ENCODE data around the gene TRPC4AP. TPM values are rescaled to one million over a fixed set of nuclear protein-coding genes. Genes with fewer than 3 reads are reported as not detected.

TRPC4AP gene
- total RNA-seq, 4 donors from 2014 or later: 62.7 to 101 (median 80.8) TPM

GRCh38 chr20:35101620-35102019, 9.0 kb upstream of the TRPC4AP start:
- H3K4me3 ChIP-seq: no peak overlapping the region
- no peaks in the 10 kb centered on the region for H3K36me3 ChIP-seq
- no peak overlapping the region for H3K27ac ChIP-seq
- no peaks in the 10 kb centered on the region for H3K4me1 ChIP-seq
- H3K9me3 ChIP-seq: no peaks in the 10 kb centered on the region
- TF ChIP-seq, protein P1, sequence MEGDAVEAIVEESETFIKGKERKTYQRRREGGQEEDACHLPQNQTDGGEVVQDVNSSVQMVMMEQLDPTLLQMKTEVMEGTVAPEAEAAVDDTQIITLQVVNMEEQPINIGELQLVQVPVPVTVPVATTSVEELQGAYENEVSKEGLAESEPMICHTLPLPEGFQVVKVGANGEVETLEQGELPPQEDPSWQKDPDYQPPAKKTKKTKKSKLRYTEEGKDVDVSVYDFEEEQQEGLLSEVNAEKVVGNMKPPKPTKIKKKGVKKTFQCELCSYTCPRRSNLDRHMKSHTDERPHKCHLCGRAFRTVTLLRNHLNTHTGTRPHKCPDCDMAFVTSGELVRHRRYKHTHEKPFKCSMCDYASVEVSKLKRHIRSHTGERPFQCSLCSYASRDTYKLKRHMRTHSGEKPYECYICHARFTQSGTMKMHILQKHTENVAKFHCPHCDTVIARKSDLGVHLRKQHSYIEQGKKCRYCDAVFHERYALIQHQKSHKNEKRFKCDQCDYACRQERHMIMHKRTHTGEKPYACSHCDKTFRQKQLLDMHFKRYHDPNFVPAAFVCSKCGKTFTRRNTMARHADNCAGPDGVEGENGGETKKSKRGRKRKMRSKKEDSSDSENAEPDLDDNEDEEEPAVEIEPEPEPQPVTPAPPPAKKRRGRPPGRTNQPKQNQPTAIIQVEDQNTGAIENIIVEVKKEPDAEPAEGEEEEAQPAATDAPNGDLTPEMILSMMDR (IDR thresholded peaks at IDR 0.05): no peak
- TF ChIP-seq POLR2A (IDR thresholded peaks at IDR 0.05): no peak
- no peak for DNase-seq
- no peaks in the 10 kb centered on the region for H3K27me3 ChIP-seq

GRCh38 chr20:35093267-35093884, 769 bp upstream of the TRPC4AP start:
- Histone ChIP-seq H3K27me3 (no peaks in the 10 kb centered on the region), H3K4me1 (peaks cover 0 to 34% (median 0%) of the 10 kb centered on the region in 4 donors), H3K27ac (peak overlapping the region; percentile 90 to 96 (median 92)), H3K36me3 (no peaks in the 10 kb centered on the region), H3K9me3 (no peaks in the 10 kb centered on the region), H3K4me3 (peak overlapping the region; percentile 86 to 99 (median 91))
- no peak for DNase-seq
- TF ChIP-seq, protein P1 (IDR thresholded peaks at IDR 0.05): no peak
- TF ChIP-seq POLR2A (IDR thresholded peaks at IDR 0.05): no peak

DNA sequence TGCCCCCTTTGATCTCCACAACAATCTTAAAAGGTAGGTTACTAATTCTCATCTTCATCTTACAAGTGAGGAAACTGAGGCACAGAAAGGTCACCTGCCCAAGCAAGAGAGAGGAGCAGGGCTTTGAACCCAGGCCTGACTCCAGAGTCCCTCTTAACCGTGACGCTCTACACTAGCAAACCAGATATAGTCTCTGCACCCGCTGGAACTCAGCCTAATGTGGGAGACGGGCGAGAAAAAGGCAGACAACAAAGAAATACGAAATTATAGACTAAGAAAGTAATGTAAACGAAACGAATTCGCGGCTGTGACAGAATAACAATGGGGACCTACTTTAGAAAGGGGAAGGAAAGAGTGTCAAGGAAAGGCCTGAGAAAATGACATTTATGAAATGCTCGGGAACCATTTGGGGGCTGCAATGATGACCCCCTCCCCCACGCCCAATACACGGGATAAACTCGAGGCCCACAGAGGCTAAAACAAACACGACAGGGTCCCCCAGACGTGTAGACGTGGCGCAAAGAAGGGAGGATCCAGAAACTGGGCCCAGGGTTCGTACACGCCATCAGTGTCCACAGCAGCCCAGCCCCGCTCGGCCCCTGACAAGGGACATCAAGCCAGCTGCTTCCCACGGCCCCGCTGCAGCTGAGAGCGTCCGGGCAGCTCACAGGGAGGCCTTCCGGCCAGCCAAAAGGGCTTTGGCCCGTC, 637 bp downstream of the TRPC4AP start:
- no peak for DNase-seq
- Histone ChIP-seq H3K9me3 (no peaks in the 10 kb centered on the region), H3K4me3 (peak overlapping the region; percentile 86 to 99 (median 91)), H3K4me1 (peaks cover 0 to 43% (median 0%) of the 10 kb centered on the region in 4 donors), H3K27me3 (no peaks in the 10 kb centered on the region), H3K36me3 (no peaks in the 10 kb centered on the region), H3K27ac (peak overlapping the region; percentile 90 to 96 (median 92))
- TF ChIP-seq, protein P1 (IDR thresholded peaks at IDR 0.05): no peak
- TF ChIP-seq POLR2A (IDR thresholded peaks at IDR 0.05): no peak

- Histone ChIP-seq H3K27me3 (no peaks in the 10 kb centered on the region), H3K4me1 (peaks cover 0 to 43% (median 0%) of the 10 kb centered on the region in 4 donors), H3K27ac (no peak overlapping the region), H3K9me3 (no peaks in the 10 kb centered on the region), H3K36me3 (no peaks in the 10 kb centered on the region), H3K4me3 (no peak overlapping the region)
- TF ChIP-seq POLR2A (IDR thresholded peaks at IDR 0.05): no peak
- TF ChIP-seq, protein P1 (IDR thresholded peaks at IDR 0.05): no peak
- DNase-seq: no peak
These were observed 4.1 kb downstream of the TRPC4AP start for GRCh38 chr20:35088231-35089145.

GRCh38 chr20:35087791-35088190, 4.8 kb downstream of the TRPC4AP start:
- H3K27me3 ChIP-seq: no peaks in the 10 kb centered on the region
- no peaks in the 10 kb centered on the region for H3K9me3 ChIP-seq
- peaks cover 0 to 39% (median 0%) of the 10 kb centered on the region in 4 donors for H3K4me1 ChIP-seq
- no peaks in the 10 kb centered on the region for H3K36me3 ChIP-seq
- no peak overlapping the region for H3K27ac ChIP-seq
- no peak for DNase-seq
- TF ChIP-seq, protein P1 (IDR thresholded peaks at IDR 0.05): no peak
- no peak for TF ChIP-seq POLR2A (IDR thresholded peaks at IDR 0.05)
- H3K4me3 ChIP-seq: no peak overlapping the region
